NCI-H1105 (cell line): ENCODE data around the gene VEPH1.
"Not testable (repeated sequence)": the region's sequence is repeated elsewhere in the genome, so short reads cannot be mapped to it uniquely, and the experiment has no call there.

Experiments
- DNase-seq: peaks from one replicate; lab custom pipeline; 2025; lab: John Stamatoyannopoulos, UW

The VEPH1 gene

DNA sequence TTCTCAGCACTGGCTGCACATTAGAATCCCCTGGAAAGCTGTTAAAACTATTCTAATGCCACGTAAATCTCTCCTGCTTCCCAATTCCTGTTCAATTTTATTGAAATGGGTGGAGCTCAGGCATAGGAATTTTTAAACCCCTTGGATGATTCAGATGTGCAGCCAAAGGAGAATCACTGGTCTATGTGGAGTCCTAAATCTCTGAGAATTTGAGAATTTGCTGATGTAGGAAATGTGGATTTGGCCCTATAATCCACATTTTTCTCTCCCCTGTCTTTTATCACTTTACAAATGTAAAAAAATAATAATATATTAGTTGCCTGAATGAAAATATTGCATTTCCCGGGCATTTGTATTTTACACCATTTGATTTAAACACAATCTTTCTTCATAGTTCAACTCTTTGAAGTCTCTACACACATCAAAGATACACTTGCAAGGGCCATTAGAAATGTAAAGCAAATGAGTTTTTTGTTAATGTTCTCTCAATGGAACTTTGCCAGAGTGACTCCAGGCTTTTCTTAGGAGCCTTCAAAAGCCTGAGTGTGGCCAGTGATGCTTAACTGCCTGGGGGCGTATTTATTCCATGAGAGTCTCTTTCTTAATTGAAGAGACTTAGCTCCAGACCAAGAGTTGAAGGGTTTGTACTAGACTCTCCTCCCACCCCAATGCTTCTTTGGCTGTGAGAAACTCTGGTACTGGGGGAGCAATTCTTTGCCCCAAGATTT, 115.3 kb downstream of the VEPH1 start:
- no peak for DNase-seq

DNA sequence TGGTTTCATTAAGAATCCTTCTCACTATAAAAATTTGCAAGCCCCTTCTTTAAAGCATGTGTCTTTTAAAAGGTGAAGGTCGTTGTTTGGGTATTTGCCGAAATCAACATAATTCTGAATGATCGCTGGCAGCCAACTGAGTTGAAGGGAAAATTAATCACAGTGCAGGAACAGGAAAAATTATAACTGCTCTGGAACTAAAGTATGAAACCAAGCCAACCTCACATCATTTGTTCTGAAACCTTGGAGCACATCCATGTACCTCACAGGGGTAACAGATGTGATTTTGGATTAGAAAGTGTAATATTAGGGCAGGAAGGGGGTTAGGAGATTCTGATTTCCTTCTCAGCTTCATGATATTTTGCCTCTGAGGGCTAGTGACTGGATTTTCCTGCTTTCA, 118.7 kb downstream of the VEPH1 start:
- no peak for DNase-seq

DNA sequence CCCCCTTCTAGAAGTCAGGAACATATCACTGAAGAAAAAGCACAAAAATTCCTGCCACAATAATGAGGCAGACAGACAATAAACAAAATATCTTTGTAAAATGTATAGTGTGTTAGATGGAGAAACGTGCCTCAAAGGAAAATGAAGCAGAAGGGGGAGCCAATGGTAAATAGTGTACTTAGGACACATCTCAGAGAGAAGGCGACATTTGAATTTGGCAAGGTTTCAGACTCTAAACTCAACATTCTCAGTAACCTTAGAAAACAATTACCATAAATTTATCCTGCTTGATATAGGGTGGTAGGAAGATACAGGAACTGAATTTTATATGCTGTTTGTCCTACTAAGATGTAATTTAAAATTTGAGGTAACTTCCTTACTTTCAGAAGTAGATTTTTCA, 119.2 kb downstream of the VEPH1 start:
- DNase-seq = no peak

DNA sequence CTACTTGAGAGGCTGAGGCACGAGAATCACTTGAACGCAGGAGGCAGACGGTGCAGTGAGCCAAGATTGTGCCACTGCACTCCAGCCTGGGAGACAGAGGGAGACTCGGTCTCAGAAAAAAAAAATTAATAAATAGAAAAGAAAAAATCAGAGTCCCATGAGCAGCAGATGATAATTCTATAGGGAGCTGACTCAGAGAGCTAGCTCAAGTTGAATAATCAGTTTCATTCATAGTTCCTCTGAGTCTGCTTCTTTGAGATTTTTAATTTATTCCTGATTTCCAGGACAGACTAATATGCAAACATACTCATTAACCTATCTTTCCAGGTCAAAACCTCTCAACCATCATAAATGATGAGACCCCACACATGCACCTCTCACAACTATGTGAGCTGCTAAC, 121.6 kb downstream of the VEPH1 start:
- no peak for DNase-seq

DNA sequence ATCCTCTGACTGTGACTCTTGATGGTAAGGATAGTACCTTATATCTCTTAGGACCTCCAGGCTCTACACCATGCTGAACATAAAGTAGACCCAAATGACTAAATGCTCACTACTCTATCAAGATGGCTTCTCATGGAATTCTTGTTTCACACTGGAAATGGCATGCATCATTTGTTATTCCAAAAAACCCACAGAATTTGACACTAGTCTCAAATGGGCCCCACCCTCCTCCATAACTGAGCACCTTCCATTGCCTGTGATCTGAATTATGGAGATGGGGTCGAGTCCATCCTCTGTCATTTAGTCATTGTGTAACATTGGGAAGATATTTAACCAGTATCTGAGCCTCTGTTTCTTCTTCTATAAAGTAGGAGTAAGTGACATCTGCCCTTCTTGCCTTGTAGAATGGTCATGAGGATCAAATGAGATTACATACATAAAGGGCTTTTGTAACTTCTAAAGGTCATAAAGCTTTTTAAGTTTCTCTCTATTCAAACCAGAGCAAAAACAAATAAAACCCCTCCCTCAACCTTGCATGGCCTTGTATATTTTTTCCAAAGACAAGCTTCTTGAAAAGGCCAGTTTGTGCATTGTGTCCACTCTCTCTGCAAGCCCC, 123.6 kb downstream of the VEPH1 start:
- DNase-seq = no peak

DNA sequence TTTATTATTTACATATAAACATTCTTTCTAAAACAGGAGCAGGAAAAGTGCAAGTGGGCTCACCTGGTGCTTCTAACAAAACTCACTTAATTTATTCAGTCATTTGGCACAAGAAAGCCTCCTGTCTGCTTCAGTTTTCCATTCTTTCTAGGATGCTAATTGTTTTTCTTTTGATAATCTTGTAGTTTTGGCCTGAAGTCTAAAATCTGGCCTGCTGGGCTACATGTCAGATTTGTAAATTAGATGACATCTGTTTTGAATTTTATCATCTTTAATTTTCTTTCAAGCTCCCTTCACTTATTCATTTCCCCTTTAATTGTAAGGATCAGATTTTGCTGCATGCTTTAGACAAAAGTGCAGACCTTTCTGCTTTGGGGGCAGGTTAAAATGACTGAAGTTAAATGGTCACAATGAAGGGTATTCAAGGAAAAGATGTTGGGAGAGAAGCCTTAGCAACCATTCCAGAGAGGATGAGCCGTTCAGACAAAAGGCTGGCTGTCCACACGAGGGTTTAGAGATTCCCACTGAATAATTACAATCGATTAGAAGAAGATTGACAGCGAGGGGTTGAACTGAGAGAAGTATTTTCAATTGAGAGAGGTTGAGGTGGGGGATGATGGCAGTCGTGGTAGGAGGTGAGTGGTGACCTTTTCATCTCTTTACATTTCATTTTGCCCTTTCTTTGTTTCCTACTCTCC, 126.5 kb downstream of the VEPH1 start:
- no peak for DNase-seq

DNA sequence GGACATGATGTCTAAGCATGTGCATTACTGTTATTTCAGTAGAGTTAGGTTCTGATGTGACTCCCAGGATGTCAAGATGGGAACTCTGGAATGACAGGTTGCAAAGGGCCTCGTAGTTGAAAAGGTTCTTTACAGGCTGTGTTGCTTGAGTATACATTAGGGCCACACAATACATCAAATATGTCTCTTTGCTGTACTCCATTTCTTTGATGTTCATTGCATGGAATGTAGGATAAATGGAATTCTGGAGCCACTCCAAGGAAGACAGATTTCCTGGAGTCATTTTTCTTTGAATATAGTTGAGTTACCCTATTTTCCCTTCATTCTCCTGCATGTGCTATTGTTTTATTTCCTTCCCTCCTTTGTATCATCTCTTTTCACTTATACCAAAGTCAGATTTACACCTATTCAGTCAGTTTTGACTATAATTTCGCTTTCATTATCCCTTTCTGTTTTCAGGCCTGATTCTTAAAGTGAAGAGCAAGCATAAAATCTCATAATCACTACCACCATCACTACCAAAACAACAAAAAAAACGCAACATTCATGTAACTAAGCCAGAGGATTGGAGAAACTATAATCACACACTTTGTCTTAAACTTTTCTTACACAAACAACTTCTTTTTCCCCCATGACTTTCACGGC, 127.8 kb downstream of the VEPH1 start:
- DNase-seq = no peak

DNA sequence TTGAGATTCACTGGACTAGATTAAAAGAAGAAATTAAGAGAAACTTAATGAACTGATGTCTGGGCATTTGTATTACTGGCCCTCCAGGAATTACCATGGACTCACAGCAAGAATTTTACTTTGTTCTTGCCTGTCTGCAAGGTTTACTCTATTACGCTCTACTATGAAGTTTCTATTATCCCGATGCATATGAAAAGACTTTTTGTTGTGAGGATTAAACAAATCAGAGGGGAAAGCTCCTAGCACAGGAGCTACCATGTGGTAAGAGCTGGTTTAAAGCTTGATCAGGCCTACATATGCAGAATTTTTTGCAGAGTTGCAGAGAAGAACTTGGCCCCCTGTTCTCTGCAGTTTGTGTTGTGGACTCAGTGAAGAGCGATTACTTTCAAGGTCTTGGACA, 128.3 kb downstream of the VEPH1 start:
- no peak for DNase-seq

DNA sequence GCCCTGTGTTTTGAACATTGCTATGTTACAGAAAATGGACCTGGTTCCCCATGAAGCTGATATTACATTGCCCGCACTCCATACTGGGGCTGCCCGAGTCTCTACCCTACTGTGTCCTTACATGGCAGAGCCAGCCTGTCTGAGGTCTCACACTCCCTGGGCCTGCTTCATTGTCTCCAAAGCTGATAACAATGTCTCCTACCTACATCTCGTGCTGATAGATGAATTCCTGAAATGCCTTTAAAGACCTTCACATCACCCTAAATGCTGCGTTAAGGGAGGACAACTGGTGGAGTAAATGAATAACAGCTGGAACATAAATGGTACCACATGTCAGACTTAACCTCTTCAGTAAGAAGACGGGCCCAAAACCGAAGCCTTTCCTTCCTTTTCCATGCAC, 129.4 kb downstream of the VEPH1 start:
- no peak for DNase-seq

DNA sequence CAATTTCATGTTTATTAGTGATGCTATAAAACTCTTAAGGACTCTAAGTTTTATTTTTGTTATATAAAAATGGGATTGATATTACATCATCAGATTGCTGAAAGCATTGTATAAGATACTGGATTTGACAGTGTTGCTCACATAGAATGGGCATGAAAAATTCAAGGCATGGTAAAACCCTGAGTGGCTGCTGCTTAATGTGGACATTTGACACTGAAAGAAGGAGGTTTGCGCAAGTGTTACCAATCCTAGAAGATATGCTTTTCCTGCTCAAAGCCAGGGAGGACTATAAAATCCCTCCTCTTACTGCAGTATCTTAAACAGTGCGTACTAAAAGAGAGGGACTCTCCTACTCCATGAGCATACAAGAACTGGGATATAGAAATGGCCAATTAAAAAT, 132.3 kb downstream of the VEPH1 start:
- DNase-seq = no peak

DNA sequence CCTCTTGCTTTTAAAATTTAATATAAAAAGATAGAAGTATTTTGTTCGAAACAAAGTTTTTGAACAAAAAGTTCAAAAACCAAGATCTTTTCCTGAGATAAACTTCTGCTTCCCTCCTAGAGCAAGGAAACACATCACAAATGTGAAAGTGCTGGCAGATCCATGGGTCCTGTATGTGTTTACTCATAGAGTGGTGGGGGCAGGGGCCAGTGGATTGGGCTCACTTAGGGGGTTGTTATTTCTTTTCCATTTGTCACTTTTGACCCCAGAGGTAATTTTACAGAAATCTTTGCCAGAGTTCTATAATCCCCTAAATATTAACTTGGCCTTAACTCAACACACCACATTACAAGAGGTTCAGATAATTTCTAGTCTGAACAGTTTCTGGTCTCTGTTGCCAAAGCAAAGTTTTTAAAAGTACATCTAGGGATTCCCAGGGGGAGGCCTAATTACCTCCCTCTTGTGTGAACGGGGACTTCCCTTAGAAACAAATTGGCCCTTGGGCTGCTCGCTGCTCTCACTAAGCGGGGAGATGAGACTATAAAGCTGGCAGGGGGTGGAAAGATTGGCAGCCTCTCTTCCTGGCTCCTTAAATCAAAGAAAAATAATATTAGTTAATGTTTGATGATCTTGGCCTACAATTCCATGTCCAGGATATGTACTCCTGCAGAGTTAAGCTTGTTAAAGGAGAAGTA, 133.3 kb downstream of the VEPH1 start:
- no peak for DNase-seq

DNA sequence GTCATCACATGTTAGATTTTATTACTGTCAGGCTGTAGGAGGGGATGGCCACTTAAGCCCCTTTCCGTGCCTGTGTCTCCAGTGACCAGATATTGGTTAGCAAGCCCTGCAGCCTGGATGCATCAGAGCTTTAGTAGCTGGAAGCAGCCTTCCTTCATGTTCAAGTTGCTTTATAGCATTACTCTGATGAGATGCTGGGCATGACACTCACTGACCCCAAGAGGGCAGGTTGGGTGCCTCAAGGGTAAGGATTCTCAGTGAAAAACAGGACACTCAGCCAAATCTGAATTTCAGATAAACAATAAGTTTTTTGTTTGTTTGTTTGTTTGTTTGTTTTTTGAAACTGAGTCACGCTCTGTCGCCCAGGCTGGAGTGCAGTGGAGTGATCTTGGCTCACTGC, 135.0 kb downstream of the VEPH1 start:
- DNase-seq = no peak

DNA sequence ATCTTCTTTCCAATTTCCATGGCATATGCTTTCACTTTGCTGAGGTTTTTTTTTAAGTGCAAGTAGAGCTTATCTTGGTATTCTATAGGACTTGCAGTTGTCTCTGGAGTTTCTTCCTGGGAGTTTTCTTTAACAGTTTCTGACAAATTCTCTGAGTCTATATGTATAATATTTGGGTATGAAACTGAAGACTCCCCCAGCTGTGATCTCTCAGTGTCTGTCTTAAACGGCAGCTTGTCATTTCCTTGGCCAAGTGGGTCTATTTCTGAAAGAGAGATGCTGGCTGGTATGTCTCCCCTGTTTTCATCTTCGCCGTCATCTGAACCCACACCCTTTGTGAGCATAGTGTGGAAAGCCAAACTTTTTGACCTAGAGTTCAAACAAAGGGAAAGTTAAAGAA, 139.8 kb downstream of the VEPH1 start:
- no peak for DNase-seq

DNA sequence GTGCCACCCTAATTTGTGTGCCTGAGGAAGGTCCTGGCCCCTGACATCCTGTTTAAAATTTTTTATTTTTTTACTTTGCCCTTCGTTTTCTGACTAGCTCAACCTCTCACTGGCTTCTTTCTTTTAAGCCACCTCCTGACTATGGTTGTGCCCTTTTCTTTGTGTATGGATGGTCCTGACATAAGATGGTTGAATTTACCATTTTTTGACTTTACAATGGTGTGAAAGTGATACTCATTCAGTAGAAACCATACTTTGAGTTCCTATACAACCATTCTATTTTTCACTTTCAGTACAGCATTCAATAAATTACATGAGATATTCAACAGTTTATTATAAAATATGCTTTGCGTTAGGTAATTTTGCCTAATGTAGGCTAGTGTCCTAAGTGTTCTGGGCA, 140.9 kb downstream of the VEPH1 start:
- DNase-seq = no peak

DNA sequence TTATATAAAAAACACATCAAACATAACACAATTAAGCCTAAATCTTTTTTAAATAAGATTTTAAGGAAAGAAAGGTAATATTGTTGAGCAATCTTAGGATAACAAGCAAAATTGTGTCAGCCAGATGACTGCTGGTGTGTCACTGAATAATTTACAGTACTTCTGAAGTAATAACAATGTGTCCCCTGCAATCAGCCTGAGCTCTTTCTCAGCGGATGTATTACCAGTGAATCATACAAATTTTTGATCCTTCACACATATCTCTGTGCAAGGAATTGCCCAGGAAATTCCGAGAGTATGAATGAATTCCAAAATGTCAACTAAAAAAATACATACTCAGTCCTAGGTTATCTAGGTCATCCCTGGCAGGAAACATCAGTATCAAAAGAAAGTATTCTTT, 143.2 kb downstream of the VEPH1 start:
- no peak for DNase-seq

DNA sequence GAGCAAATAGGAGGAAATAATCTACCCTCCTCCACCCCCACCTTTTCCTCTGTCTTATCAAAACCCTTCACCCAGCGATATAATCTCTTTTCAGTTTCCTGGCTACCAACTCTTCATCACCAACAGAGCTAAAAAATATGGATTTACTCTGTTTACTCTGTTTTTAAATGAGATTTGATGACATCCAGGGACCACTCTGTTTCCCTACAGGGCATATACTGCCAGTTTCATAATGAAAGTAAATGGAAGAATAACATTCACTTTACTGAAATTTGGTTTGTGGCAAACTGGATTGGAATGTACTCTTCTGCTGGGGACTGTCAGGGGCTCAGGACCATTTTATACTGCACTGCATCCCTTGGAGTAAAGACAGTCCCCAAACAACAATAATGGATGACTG, 146.7 kb downstream of the VEPH1 start:
- no peak for DNase-seq

DNA sequence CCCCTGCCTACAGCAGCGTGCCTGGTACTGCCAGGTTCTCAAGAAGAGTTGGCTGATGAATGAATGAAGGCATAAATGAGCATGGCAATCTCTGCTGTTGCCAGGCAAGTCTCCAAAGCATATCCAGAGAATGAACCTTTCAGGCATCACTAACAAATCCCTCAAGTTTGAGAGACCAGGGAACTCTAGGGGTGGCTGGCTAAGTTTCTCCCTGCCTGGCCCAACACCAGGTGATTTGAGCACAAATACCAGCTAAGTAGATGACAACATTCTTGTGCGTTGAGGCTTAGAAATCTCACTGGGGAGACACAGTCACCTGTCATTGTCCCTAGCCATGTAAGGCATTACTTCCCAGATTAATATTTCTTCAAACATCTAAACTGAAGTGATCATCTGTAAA, 147.9 kb downstream of the VEPH1 start:
- no peak for DNase-seq

DNA sequence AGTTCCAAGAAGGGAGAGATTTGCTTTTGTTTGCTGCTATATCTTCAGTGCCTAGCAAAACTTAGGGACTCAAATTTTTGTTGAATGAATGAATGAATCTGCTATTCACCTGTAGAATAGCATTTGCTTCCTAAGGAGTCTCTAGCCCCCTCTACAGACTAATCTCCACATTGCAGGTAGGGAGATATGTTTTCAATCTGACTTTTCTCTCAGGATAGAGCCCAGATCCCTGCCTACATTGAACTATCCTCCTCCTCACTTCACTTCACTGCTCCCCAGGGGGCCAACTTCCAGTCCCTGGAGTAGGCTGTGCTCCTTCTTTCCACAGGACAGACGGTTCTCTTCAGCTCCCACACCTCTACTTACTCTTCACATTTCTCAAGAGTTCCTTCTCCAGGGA, 148.5 kb downstream of the VEPH1 start:
- no peak for DNase-seq

DNA sequence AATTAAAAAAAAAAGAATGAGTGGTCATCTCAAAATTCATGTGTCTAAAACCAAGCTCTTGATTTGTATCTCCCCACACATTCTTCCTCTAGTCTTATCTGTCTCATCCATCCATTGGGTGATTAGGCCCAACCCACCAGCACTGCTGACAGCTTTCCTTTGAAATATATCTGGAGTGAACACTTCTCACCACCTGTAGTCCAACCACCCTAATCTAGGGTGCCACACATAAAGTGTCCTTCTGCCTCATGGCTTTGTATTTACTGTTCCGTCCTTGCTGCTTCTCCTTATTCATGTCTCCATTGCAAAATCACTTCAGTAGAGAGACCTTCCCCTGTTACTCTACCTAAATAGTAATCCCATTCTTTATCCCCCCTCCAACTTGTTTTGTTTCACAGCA, 149.0 kb downstream of the VEPH1 start:
- DNase-seq = no peak

DNA sequence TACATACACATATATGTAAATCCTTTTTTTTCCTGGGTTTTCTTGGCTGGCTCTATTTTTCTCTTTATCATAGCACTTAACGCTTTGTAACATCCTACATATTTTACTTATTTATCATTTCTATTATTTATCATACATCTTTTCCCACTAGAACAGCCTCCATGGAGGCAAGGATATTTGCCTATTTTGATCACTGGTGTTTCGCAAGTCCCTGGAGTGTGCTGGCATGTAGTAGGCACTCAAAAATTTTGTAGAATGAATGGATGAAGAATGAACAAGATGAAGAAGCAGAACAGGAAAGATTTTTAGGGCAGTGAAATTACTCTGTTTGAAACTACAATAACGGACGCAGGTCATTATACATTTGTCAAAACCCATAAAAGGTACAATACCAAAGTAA, 149.6 kb downstream of the VEPH1 start:
- DNase-seq = no peak

DNA sequence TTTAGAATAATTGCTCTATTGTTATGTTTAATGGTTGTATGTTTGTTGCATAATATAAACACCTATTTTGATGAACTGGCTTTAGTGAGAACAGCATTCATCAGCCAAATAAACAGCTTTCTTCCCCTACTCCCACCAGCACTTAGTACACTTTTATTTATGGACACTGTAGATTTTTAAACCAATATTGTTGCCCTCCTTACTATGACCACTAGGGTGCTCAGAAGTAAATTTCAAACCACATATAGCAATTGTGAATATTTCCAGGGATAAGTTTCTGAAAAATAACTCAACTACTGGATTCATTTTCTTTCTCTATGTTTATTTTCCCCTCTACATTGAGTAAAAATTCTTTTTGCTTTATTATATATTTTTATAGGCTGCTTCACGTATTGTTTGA, 151.2 kb downstream of the VEPH1 start:
- no peak for DNase-seq

DNA sequence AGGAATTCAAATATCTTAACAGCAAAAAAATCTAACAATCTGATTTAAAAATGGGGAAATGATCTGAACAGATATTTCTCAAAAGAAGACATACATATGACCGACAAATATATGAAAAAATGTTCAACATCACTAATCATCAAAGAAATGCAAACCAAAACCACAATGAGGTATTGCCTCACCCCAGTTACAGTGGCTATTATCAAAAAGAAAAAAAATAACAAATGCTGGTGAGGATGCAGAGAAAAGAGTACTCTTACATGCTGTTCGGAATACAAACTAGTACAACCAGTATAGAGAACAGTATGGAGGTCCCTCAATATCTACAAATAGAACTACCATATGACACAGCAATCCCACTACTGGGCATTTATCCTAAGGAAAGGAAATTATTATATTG, 152.6 kb downstream of the VEPH1 start:
- DNase-seq = not testable (repeated sequence)
